DOHH2 (cell line): Measurements from ENCODE around the gene SENP6.

Experiments
- CTCF ChIP-seq: fragments of 200-600 bp; sonication (generic); IDR thresholded peaks from one replicate; pipeline ENCODE4 v1.5.1; 2014; ENCODE audit warnings: antibody characterized with exemption, mild to moderate bottlenecking, low read depth, low read length; ENCODE audit not compliant: poor library complexity, severe bottlenecking
- EZH2phosphoT487 ChIP-seq: fragments of 200-600 bp; sonication (generic); IDR thresholded peaks from 2 replicates; pipeline ENCODE4 v1.6.1; 2017; ENCODE audit warnings: borderline replicate concordance, mild to moderate bottlenecking, antibody characterized with exemption, low read length, moderate library complexity, mixed read lengths

- no peak for TF ChIP-seq CTCF
- TF ChIP-seq EZH2phosphoT487, result no peak
Measured at GRCh38 chr6:75747152-75747992, 145.7 kb downstream of the SENP6 start.
